OCI-LY1 (cell line): ENCODE data around the gene GALNT13.

Source experiments
- EZH2 ChIP-seq: fragments of 200-600 bp; sonication (generic), shearing (Covaris generic); IDR thresholded peaks from 2 replicates; pipeline ENCODE4 v1.8.0; 2017; ENCODE audit warnings: borderline replicate concordance, mixed run types, mild to moderate bottlenecking, antibody characterized with exemption, low read length, moderate library complexity, mixed read lengths
- TF ChIP-seq, protein P1 (sequence below): fragments of 200-600 bp; sonication (generic), shearing (Covaris generic); IDR thresholded peaks from 2 replicates; pipeline ENCODE4 v1.5.1; 2017; ENCODE audit warnings: mild to moderate bottlenecking, antibody characterized with exemption, low read length, moderate library complexity, mixed read lengths

DNA sequence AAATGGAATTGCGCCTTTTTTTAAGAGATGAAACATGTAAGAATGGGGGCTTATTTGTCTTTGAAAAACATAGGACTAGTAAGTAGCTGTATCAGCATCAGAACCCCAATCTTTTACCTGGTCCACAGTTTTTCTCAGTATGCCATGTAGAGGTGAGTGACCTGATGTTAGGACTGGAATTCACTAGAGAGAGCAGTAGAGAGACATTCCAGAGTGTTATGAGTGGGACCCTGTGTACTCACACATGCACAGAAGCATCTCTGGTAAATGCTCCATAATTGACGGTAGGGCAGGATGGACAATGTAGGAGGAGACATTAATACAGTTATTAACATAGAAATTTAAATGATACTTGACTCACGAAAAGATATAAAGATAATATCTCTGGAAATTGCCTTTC lies 1.4 kb upstream of the GALNT13 start:
- TF ChIP-seq, protein P1, sequence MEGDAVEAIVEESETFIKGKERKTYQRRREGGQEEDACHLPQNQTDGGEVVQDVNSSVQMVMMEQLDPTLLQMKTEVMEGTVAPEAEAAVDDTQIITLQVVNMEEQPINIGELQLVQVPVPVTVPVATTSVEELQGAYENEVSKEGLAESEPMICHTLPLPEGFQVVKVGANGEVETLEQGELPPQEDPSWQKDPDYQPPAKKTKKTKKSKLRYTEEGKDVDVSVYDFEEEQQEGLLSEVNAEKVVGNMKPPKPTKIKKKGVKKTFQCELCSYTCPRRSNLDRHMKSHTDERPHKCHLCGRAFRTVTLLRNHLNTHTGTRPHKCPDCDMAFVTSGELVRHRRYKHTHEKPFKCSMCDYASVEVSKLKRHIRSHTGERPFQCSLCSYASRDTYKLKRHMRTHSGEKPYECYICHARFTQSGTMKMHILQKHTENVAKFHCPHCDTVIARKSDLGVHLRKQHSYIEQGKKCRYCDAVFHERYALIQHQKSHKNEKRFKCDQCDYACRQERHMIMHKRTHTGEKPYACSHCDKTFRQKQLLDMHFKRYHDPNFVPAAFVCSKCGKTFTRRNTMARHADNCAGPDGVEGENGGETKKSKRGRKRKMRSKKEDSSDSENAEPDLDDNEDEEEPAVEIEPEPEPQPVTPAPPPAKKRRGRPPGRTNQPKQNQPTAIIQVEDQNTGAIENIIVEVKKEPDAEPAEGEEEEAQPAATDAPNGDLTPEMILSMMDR = no peak
- TF ChIP-seq EZH2 = no peak
